Fibroblast of mammary gland (primary cell): ENCODE results near the gene SMYD3.

ENCODE experiments used
- DNase-seq: peaks from one replicate; pipeline ENCODE4 v3.0.0-alpha.2; 2010; ENCODE audit warnings: low read depth
- H3K4me3 ChIP-seq: 2 replicates; pipeline ENCODE4 v1.5.1; 2011; ENCODE audit warnings: low read depth, mild to moderate bottlenecking, low read length, moderate library complexity; ENCODE audit not compliant: control insufficient read depth
- TF ChIP-seq, protein P1 (sequence below): conservative IDR thresholded peaks from 2 replicates; pipeline ENCODE4 v1.5.1; 2011; ENCODE audit warnings: low read depth, low read length, inconsistent platforms; ENCODE audit not compliant: control insufficient read depth, insufficient read depth

The SMYD3 gene

DNA sequence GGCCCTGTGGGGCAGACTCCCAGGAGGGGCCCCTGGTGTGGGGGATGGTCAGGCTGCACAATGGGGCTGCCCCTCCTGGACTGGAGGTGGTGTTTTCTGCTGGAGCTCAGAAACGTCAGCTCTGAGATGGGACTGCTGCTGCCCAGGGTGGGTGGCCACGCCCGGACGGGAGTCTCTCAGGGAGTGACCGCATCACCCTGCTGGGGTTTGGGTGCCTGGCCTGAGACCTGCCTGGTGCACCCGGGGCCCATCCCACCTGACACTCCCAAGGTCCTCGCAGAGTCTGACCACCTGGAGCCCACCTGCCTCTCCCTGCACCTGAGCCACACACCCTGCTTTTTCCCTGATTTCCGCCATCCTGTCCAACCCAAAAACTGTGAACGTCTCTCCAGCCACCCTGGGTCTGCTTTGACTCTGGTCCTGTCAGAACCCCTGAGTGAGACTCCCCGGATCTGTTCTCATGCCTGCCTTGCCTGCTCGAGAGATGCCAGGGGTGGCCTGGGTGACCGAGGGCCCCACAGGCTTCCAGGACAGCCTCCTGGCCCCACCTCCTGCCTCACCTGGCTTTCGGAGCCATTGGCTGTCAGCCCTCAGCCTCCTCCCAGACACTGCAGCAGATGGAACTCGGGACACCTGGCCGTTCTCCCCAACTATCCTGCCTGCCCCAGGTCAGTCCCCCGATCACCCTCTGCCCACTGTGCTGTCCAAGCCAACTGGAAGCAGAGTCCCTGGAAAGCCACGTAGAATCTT is 11.6 kb upstream of the SMYD3 start:
- no peak overlapping the region for H3K4me3 ChIP-seq
- TF ChIP-seq, protein P1, sequence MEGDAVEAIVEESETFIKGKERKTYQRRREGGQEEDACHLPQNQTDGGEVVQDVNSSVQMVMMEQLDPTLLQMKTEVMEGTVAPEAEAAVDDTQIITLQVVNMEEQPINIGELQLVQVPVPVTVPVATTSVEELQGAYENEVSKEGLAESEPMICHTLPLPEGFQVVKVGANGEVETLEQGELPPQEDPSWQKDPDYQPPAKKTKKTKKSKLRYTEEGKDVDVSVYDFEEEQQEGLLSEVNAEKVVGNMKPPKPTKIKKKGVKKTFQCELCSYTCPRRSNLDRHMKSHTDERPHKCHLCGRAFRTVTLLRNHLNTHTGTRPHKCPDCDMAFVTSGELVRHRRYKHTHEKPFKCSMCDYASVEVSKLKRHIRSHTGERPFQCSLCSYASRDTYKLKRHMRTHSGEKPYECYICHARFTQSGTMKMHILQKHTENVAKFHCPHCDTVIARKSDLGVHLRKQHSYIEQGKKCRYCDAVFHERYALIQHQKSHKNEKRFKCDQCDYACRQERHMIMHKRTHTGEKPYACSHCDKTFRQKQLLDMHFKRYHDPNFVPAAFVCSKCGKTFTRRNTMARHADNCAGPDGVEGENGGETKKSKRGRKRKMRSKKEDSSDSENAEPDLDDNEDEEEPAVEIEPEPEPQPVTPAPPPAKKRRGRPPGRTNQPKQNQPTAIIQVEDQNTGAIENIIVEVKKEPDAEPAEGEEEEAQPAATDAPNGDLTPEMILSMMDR: no peak
- DNase-seq: no peak

DNA sequence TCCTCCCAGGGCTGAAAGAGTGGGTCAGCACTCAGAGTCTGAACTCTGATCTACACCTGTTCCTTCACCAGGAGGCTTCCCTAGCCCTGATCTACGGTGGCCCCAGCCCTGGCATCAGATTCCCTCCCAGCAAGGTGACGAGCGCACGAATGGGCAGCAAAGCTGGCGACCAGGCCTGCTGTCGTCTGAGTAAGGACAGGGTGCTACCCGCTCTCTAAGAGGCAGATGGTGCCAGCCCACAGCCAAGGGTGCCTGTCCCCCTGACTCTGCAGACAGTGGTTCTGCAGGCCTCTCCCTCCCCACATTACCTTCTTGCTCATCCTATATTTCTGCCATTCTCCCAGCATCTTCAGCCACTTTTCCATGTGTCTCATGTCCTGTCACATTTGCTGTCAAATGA is 10.3 kb upstream of the SMYD3 start:
- H3K4me3 ChIP-seq: no peak overlapping the region
- DNase-seq: no peak
- TF ChIP-seq, protein P1: no peak

DNA sequence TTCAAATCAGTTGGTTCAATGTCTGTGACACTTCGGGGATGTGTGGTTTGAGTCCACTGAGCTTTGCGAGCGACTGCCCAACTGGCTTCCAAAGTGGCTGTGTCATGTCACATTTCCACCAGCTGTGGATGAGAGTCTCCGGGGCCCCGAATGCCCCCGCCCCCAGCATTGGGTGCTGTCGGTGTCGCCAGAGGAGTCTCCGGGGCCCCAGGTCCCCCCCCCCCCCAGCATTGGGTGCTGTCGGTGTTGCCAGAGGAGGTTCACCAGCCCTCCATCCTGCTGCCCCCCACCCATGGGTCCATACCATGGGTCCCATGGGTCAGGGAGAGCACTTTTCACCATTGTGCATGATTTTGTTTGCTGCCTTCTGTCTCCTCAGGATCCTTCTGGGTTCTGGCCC is 9.0 kb upstream of the SMYD3 start:
- DNase-seq: no peak
- TF ChIP-seq, protein P1: no peak
- H3K4me3 ChIP-seq: no peak overlapping the region

DNA sequence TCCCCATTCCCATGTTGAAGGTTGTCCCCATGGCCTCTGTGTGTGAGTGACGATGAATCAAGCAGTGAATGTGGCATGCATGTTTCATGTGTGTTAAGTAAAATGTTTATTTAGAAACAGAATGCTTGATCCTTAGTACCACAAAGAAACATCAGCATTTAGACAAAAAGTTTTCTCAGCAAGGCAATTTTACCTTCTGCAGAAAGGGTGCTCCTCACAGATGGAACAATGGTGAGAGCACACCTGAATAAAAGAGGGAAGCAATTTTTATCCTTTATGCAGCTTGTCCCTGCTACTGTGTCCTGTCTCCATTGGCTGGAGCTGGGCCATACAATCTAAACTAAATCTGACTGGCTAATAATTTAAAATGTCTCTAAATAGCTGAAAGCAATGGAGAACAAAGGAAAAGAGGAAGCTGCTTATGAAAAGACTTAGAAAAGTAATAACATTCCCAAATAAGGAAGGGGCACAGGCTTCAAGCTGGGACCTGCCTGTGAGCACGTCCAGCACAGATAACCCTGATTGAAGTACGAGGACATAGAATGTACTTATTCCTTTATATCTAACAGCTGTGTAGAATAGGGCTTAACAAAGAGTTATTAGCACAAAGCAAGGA is 8.4 kb upstream of the SMYD3 start:
- no peak for DNase-seq
- H3K4me3 ChIP-seq: no peak overlapping the region
- TF ChIP-seq, protein P1: no peak

DNA sequence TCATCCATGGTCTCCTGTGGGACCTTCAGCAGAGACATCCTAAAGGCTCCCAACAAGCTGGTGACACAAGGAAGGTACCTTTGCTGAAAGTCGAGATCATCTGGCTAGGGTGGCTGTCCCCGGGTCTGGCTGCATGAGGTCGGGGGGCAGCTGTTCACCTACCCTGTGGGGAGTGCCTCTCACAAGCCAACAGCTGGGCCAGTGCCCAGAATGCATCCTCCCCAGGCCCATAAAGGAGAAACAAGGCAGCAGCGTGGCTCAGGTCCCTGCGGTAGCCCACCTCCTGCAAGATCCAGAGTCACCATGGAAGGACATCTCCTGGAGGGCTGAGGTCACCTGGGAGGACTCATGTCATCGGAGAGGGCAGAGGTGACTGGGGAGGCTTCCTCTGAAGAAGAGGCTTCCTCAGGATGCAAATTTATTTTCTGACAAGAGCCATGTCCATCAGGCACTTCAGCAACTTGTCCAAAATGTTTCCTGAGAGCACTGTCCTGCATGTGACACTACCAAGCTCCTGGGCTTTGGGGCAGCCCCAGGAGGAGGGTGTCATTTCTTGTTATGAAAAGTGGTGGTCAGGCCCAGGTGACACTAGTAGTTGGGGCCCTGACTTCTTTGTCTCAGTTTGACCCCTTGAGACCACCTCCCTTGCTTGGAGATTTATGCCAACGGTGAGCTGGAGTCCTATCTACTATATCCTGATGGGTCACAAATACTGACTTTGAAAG is 6.7 kb upstream of the SMYD3 start:
- no peak overlapping the region for H3K4me3 ChIP-seq
- TF ChIP-seq, protein P1: no peak
- no peak for DNase-seq

DNA sequence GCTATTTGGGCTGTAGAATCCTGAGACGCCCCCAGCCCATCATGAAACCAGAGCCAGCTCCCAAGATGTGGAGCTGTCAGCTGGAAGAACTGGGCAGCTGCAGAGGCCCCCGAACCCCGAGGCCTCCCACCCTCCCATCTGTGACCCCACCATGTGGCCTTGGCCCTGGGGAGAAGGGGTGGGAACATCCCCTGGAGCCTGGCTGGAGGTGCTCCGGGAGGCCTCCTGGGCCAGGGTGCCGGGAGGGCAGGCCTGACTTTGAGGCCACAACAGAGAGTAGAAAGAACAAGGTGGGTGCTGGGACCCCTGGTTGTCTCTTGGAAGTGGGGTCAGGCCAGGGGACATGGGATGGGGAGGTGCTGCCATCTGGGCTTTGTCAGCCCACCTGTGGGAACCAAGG is 6.0 kb upstream of the SMYD3 start:
- TF ChIP-seq, protein P1: no peak
- H3K4me3 ChIP-seq: no peak overlapping the region
- no peak for DNase-seq
